ENCODE data around the gene TMEM248. TPM values are rescaled to one million over a fixed set of nuclear protein-coding genes. Genes with fewer than 3 reads are reported as not detected.
"Not testable (repeated sequence)": the region's sequence is repeated elsewhere in the genome, so short reads cannot be mapped to it uniquely, and the experiment has no call there.

The TMEM248 gene
- total RNA-seq, 1 experiment from 2014 or later = 60.4 TPM

GRCh38 chr7:66880053-66880452 is 41.0 kb upstream of the TMEM248 start:
- no peak overlapping the region for H3K27ac Mint-ChIP-seq
- ChIA-PET POLR2A (interaction anchor here (0.5 kb wide), 1 partner anchor 1777 kb away, joined by 3 read pairs; no protein-coding TSS in a partner anchor), CTCF (no interaction called here)
- H3K27me3 Mint-ChIP-seq (ENCODE audit: low read depth) = no peaks in the 10 kb centered on the region
- peaks cover 7% of the 10 kb centered on the region for H3K36me3 Mint-ChIP-seq
- TF ChIP-seq ZNF232 (CRISPR knock-in tag; IDR thresholded peaks at IDR 0.05) (no peak), SP1 (CRISPR knock-in tag; conservative IDR thresholded peaks at IDR 0.05) (no peak), FOXK1 (CRISPR knock-in tag; IDR thresholded peaks at IDR 0.05) (no peak), FOXP1 (CRISPR knock-in tag; IDR thresholded peaks at IDR 0.05; ENCODE audit: borderline replicate concordance) (no peak)
- TF ChIP-seq, protein P1, sequence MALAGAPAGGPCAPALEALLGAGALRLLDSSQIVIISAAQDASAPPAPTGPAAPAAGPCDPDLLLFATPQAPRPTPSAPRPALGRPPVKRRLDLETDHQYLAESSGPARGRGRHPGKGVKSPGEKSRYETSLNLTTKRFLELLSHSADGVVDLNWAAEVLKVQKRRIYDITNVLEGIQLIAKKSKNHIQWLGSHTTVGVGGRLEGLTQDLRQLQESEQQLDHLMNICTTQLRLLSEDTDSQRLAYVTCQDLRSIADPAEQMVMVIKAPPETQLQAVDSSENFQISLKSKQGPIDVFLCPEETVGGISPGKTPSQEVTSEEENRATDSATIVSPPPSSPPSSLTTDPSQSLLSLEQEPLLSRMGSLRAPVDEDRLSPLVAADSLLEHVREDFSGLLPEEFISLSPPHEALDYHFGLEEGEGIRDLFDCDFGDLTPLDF (CRISPR knock-in tag; IDR thresholded peaks at IDR 0.05) = no peak
- TF ChIP-seq, protein P2, sequence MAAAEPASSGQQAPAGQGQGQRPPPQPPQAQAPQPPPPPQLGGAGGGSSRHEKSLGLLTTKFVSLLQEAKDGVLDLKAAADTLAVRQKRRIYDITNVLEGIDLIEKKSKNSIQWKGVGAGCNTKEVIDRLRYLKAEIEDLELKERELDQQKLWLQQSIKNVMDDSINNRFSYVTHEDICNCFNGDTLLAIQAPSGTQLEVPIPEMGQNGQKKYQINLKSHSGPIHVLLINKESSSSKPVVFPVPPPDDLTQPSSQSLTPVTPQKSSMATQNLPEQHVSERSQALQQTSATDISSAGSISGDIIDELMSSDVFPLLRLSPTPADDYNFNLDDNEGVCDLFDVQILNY (CRISPR knock-in tag; IDR thresholded peaks at IDR 0.05) = no peak
- H3K9me3 Mint-ChIP-seq = peaks cover 3% of the 10 kb centered on the region; the same call in 1 of the 2 replicates
- H3K4me3 Mint-ChIP-seq = no peak overlapping the region
- DNase-seq (ENCODE audit: low spot score) (no peak), ATAC-seq (no peak)
- H3K4me1 Mint-ChIP-seq = no peaks in the 10 kb centered on the region

GRCh38 chr7:66880577-66880976 is 40.4 kb upstream of the TMEM248 start:
- H3K36me3 Mint-ChIP-seq = peaks cover 11% of the 10 kb centered on the region
- ATAC-seq; H3K27ac Mint-ChIP-seq; POLR2A ChIA-PET; DNase-seq (ENCODE audit: low spot score); H3K9me3 Mint-ChIP-seq; H3K4me1 Mint-ChIP-seq; H3K4me3 Mint-ChIP-seq; H3K27me3 Mint-ChIP-seq (ENCODE audit: low read depth); CTCF ChIA-PET: not testable (repeated sequence)

GRCh38 chr7:66883716-66884115 is 37.3 kb upstream of the TMEM248 start:
- Mint-ChIP-seq H3K36me3 (peaks cover 10% of the 10 kb centered on the region), H3K4me3 (no peak overlapping the region), H3K27ac (no peak overlapping the region), H3K4me1 (no peaks in the 10 kb centered on the region), H3K9me3 (no peaks in the 10 kb centered on the region), H3K27me3 (ENCODE audit: low read depth) (no peaks in the 10 kb centered on the region)
- POLR2A ChIA-PET = no interaction called here
- CTCF ChIA-PET = no interaction called here
- ATAC-seq (no peak), DNase-seq (ENCODE audit: low spot score) (no peak)
- no peak for TF ChIP-seq ZNF232 (CRISPR knock-in tag; IDR thresholded peaks at IDR 0.05)
- no peak for TF ChIP-seq ETV6 (CRISPR knock-in tag; IDR thresholded peaks at IDR 0.05)
- TF ChIP-seq IRF2 (CRISPR knock-in tag; IDR thresholded peaks at IDR 0.05; ENCODE audit: borderline replicate concordance, low read depth) = no peak
- TF ChIP-seq PRDM15 (CRISPR knock-in tag; IDR thresholded peaks at IDR 0.05) = no peak
- TF ChIP-seq, protein P3, sequence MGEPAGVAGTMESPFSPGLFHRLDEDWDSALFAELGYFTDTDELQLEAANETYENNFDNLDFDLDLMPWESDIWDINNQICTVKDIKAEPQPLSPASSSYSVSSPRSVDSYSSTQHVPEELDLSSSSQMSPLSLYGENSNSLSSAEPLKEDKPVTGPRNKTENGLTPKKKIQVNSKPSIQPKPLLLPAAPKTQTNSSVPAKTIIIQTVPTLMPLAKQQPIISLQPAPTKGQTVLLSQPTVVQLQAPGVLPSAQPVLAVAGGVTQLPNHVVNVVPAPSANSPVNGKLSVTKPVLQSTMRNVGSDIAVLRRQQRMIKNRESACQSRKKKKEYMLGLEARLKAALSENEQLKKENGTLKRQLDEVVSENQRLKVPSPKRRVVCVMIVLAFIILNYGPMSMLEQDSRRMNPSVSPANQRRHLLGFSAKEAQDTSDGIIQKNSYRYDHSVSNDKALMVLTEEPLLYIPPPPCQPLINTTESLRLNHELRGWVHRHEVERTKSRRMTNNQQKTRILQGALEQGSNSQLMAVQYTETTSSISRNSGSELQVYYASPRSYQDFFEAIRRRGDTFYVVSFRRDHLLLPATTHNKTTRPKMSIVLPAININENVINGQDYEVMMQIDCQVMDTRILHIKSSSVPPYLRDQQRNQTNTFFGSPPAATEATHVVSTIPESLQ (CRISPR knock-in tag; IDR thresholded peaks at IDR 0.05) = no peak
- TF ChIP-seq ZNF396 (CRISPR knock-in tag; IDR thresholded peaks at IDR 0.05; ENCODE audit: borderline replicate concordance) = no peak
- no peak for TF ChIP-seq EMX1 (CRISPR knock-in tag; IDR thresholded peaks at IDR 0.05)
- no peak for TF ChIP-seq ZBTB43 (CRISPR knock-in tag; IDR thresholded peaks at IDR 0.05)
- TF ChIP-seq ATF1 (CRISPR knock-in tag; IDR thresholded peaks at IDR 0.05) = no peak
- no peak for TF ChIP-seq RELA (CRISPR knock-in tag; IDR thresholded peaks at IDR 0.05; ENCODE audit: borderline replicate concordance)
- TF ChIP-seq, protein P4, sequence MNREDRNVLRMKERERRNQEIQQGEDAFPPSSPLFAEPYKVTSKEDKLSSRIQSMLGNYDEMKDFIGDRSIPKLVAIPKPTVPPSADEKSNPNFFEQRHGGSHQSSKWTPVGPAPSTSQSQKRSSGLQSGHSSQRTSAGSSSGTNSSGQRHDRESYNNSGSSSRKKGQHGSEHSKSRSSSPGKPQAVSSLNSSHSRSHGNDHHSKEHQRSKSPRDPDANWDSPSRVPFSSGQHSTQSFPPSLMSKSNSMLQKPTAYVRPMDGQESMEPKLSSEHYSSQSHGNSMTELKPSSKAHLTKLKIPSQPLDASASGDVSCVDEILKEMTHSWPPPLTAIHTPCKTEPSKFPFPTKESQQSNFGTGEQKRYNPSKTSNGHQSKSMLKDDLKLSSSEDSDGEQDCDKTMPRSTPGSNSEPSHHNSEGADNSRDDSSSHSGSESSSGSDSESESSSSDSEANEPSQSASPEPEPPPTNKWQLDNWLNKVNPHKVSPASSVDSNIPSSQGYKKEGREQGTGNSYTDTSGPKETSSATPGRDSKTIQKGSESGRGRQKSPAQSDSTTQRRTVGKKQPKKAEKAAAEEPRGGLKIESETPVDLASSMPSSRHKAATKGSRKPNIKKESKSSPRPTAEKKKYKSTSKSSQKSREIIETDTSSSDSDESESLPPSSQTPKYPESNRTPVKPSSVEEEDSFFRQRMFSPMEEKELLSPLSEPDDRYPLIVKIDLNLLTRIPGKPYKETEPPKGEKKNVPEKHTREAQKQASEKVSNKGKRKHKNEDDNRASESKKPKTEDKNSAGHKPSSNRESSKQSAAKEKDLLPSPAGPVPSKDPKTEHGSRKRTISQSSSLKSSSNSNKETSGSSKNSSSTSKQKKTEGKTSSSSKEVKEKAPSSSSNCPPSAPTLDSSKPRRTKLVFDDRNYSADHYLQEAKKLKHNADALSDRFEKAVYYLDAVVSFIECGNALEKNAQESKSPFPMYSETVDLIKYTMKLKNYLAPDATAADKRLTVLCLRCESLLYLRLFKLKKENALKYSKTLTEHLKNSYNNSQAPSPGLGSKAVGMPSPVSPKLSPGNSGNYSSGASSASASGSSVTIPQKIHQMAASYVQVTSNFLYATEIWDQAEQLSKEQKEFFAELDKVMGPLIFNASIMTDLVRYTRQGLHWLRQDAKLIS (CRISPR knock-in tag; IDR thresholded peaks at IDR 0.05; ENCODE audit: borderline replicate concordance) = no peak
- TF ChIP-seq, protein P5, sequence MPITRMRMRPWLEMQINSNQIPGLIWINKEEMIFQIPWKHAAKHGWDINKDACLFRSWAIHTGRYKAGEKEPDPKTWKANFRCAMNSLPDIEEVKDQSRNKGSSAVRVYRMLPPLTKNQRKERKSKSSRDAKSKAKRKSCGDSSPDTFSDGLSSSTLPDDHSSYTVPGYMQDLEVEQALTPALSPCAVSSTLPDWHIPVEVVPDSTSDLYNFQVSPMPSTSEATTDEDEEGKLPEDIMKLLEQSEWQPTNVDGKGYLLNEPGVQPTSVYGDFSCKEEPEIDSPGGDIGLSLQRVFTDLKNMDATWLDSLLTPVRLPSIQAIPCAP (CRISPR knock-in tag; IDR thresholded peaks at IDR 0.05) = no peak
- TF ChIP-seq, protein P6, sequence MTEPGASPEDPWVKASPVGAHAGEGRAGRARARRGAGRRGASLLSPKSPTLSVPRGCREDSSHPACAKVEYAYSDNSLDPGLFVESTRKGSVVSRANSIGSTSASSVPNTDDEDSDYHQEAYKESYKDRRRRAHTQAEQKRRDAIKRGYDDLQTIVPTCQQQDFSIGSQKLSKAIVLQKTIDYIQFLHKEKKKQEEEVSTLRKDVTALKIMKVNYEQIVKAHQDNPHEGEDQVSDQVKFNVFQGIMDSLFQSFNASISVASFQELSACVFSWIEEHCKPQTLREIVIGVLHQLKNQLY (CRISPR knock-in tag; IDR thresholded peaks at IDR 0.05) = no peak
